ENCODE results near the gene ACER2.

Gene ACER2

DNA sequence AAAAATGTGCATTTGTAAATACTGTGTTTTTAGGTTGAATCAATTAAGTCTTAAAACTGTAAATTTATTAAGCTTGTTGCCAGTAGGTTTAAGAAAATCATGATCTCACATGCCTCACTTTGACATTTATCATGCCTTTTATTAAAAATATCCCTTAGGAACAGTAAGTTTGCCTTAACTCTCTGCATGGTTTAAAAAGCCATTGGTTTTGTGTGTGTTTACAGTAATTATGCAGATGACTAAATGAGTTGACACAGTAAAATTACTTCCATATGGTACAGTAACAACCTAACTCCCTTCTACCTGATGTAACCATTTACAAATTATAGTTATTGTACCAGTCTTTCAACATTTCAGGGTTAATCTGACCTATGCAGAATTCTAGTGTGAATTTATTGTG is 35.3 kb upstream of the ACER2 start:
- Histone ChIP-seq H2BK120ac (ENCODE audit: insufficient read depth, low read length, poor library complexity) (no peak overlapping the region), H3K79me2 (ENCODE audit: control insufficient read depth, insufficient read depth, low read length, poor library complexity) (no peaks in the 10 kb centered on the region)
- no peak for DNase-seq

DNA sequence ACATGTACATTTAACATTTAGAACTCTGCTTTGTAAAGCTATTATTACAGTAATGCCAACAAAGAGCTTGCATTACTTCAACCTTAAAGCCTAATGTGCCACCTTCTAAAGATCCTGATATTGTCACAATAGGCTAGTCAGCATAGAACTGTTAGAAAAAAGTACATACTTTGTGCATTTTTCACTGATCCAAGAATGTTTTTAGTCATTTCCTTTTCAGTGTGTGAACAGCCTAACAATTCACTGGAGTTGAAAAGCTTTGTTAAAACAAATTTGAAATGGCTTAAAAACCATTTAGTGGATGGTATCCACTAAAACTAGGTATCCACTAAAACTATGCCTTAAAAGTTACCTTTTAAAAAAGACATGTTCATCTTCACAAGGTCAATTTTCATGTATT is 33.3 kb upstream of the ACER2 start:
- peaks cover 7% of the 10 kb centered on the region for H3K79me1 ChIP-seq (ENCODE audit: low read length)
- H2BK120ac ChIP-seq (ENCODE audit: insufficient read depth, low read length, poor library complexity) = no peak overlapping the region
- no peaks in the 10 kb centered on the region for H3K9me3 ChIP-seq (ENCODE audit: insufficient read depth, low read depth, low read length)
- H3K4me2 ChIP-seq (ENCODE audit: low read length) = no peak overlapping the region
- no peak overlapping the region for H4K8ac ChIP-seq (ENCODE audit: low read depth, low read length)
- no peak overlapping the region for H2BK5ac ChIP-seq (ENCODE audit: low read depth, low read length, poor library complexity)
- H3K9ac ChIP-seq (ENCODE audit: low read length) = no peak overlapping the region
- H2AFZ ChIP-seq (ENCODE audit: insufficient read depth, low read length, poor library complexity) = no peak overlapping the region
- H3K4ac ChIP-seq (ENCODE audit: low read depth, low read length) = no peak overlapping the region
- no peak overlapping the region for H3K23ac ChIP-seq (ENCODE audit: low read length)
- no peak overlapping the region for H3K27ac ChIP-seq (ENCODE audit: low read depth, low read length)
- H3K36me3 ChIP-seq (ENCODE audit: control insufficient read depth in 1 of 2, insufficient read depth in 2 of 2, low read length in 2 of 2) = peaks cover 17 to 29% of the 10 kb centered on the region in 2 experiments
- H3K79me2 ChIP-seq (ENCODE audit: control insufficient read depth, insufficient read depth, low read length, poor library complexity) = peaks cover 9% of the 10 kb centered on the region
- no peak overlapping the region for H3K18ac ChIP-seq (ENCODE audit: low read length)
- peaks cover 0 to 2% of the 10 kb centered on the region in 2 experiments for H3K4me1 ChIP-seq (ENCODE audit: control insufficient read depth in 1 of 2, insufficient read depth in 2 of 2, low read length in 2 of 2)
- H3K4me3 ChIP-seq (ENCODE audit: low read depth, low read length) = no peak overlapping the region
- no peak overlapping the region for H4K91ac ChIP-seq (ENCODE audit: low read depth, low read length)
- DNase-seq = peak in 1 of 2 donors; percentile 46
- H3K14ac ChIP-seq (ENCODE audit: low read length) = no peak overlapping the region
- no peak overlapping the region for H4K12ac ChIP-seq (ENCODE audit: low read depth, low read length)
- H3K27me3 ChIP-seq (ENCODE audit: insufficient read depth, low read length) = no peaks in the 10 kb centered on the region
- no peak overlapping the region for H2BK12ac ChIP-seq (ENCODE audit: low read length)
- no peak overlapping the region for H2AK5ac ChIP-seq (ENCODE audit: low read length)

More for the DNA sequence above, 35.3 kb upstream of the ACER2 start:
- Histone ChIP-seq H3K4me1 (ENCODE audit: control insufficient read depth in 1 of 2, insufficient read depth in 2 of 2, low read length in 2 of 2) (peaks cover 0 to under 1% of the 10 kb centered on the region in 2 experiments), H3K23ac (ENCODE audit: low read length) (no peak overlapping the region), H4K91ac (ENCODE audit: low read depth, low read length) (no peak overlapping the region), H3K79me1 (ENCODE audit: low read length) (no peaks in the 10 kb centered on the region), H2AK5ac (ENCODE audit: low read length) (no peak overlapping the region), H3K27ac (ENCODE audit: low read depth, low read length) (no peak overlapping the region), H3K4ac (ENCODE audit: low read depth, low read length) (no peak overlapping the region), H4K12ac (ENCODE audit: low read depth, low read length) (no peak overlapping the region), H2BK12ac (ENCODE audit: low read length) (no peak overlapping the region), H3K9me3 (ENCODE audit: insufficient read depth, low read depth, low read length) (no peaks in the 10 kb centered on the region), H4K8ac (ENCODE audit: low read depth, low read length) (no peak overlapping the region), H3K18ac (ENCODE audit: low read length) (no peak overlapping the region), H3K9ac (ENCODE audit: low read length) (no peak overlapping the region), H2AFZ (ENCODE audit: insufficient read depth, low read length, poor library complexity) (no peak overlapping the region), H3K14ac (ENCODE audit: low read length) (no peak overlapping the region), H3K36me3 (ENCODE audit: control insufficient read depth in 1 of 2, insufficient read depth in 2 of 2, low read length in 2 of 2) (peaks cover 18 to 28% of the 10 kb centered on the region in 2 experiments), H2BK5ac (ENCODE audit: low read depth, low read length, poor library complexity) (no peak overlapping the region), H3K4me2 (ENCODE audit: low read length) (no peak overlapping the region), H3K27me3 (ENCODE audit: insufficient read depth, low read length) (no peaks in the 10 kb centered on the region), H3K4me3 (ENCODE audit: low read depth, low read length) (no peak overlapping the region)

DNA sequence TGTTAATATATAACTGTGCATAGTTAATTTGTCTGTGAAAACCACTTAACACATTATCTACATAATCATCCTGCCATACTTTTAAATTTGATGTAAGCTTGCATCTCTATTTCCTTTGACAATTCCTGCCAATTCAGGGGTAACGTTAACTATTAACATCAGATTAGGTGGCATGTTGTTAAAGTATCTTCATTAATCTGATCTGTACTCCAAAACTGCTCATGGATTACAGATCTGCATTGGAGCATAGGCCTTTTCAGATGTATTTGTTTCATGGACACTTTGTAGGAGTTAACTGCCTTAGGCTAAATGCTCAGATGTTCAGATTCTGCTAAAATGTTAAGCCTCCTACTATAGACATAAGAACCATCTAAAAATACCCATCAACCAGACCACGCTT is 31.9 kb upstream of the ACER2 start:
- H3K27me3 ChIP-seq (ENCODE audit: insufficient read depth, low read length) = no peaks in the 10 kb centered on the region
- no peak overlapping the region for H2BK120ac ChIP-seq (ENCODE audit: insufficient read depth, low read length, poor library complexity)
- H4K8ac ChIP-seq (ENCODE audit: low read depth, low read length) = no peak overlapping the region
- no peaks in the 10 kb centered on the region for H3K9me3 ChIP-seq (ENCODE audit: insufficient read depth, low read depth, low read length)
- no peak overlapping the region for H4K91ac ChIP-seq (ENCODE audit: low read depth, low read length)
- H3K4me3 ChIP-seq (ENCODE audit: low read depth, low read length) = no peak overlapping the region
- no peak overlapping the region for H3K14ac ChIP-seq (ENCODE audit: low read length)
- H3K79me1 ChIP-seq (ENCODE audit: low read length) = peaks cover 9% of the 10 kb centered on the region
- peaks cover 9% of the 10 kb centered on the region for H3K79me2 ChIP-seq (ENCODE audit: control insufficient read depth, insufficient read depth, low read length, poor library complexity)
- H3K36me3 ChIP-seq (ENCODE audit: control insufficient read depth in 1 of 2, insufficient read depth in 2 of 2, low read length in 2 of 2) = peaks cover 17 to 29% of the 10 kb centered on the region in 2 experiments
- WGBS (ENCODE audit: extremely low coverage, insufficient coverage, insufficient read length) = no CpG with 5 or more reads among the region's 2 CpGs
- no peak overlapping the region for H2AK5ac ChIP-seq (ENCODE audit: low read length)
- no peak overlapping the region for H3K18ac ChIP-seq (ENCODE audit: low read length)
- H3K27ac ChIP-seq (ENCODE audit: low read depth, low read length) = no peak overlapping the region
- peaks cover 0 to 2% of the 10 kb centered on the region in 2 experiments for H3K4me1 ChIP-seq (ENCODE audit: control insufficient read depth in 1 of 2, insufficient read depth in 2 of 2, low read length in 2 of 2)
- no peak for DNase-seq
- peak overlapping the region; percentile 32 for H3K4me2 ChIP-seq (ENCODE audit: low read length)
- no peak overlapping the region for H3K23ac ChIP-seq (ENCODE audit: low read length)
- no peak overlapping the region for H2BK12ac ChIP-seq (ENCODE audit: low read length)
- H2BK5ac ChIP-seq (ENCODE audit: low read depth, low read length, poor library complexity) = no peak overlapping the region
- H4K12ac ChIP-seq (ENCODE audit: low read depth, low read length) = no peak overlapping the region
- H3K4ac ChIP-seq (ENCODE audit: low read depth, low read length) = no peak overlapping the region
- no peak overlapping the region for H3K9ac ChIP-seq (ENCODE audit: low read length)
- H2AFZ ChIP-seq (ENCODE audit: insufficient read depth, low read length, poor library complexity) = no peak overlapping the region

DNA sequence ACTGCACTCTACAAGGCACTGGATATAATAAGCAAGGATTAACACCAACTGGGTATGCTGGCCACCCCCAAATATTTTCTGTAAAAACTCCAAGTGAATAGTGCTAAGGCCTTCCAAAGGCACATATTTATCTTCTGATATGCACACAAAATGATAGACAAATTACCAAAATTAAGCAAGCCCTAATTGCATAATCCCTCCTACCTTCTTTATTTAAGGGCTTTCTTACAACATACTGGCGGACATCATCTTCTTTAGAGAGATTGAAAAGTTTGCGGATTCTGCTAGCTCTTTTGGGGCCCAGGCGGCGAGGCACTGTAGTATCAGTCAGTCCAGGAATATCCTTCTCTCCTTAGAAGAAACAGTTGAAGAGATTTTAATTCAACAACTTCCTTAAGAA is 30.6 kb upstream of the ACER2 start:
- no peak overlapping the region for H3K14ac ChIP-seq (ENCODE audit: low read length)
- H2BK120ac ChIP-seq (ENCODE audit: insufficient read depth, low read length, poor library complexity) = no peak overlapping the region
- H2AK5ac ChIP-seq (ENCODE audit: low read length) = no peak overlapping the region
- no peak overlapping the region for H3K18ac ChIP-seq (ENCODE audit: low read length)
- H3K27me3 ChIP-seq (ENCODE audit: insufficient read depth, low read length) = no peaks in the 10 kb centered on the region
- no peak overlapping the region for H4K91ac ChIP-seq (ENCODE audit: low read depth, low read length)
- peak overlapping the region; percentile 31 for H3K4me2 ChIP-seq (ENCODE audit: low read length)
- no peak overlapping the region for H2BK12ac ChIP-seq (ENCODE audit: low read length)
- no peak overlapping the region for H3K4ac ChIP-seq (ENCODE audit: low read depth, low read length)
- no peak overlapping the region for H2AFZ ChIP-seq (ENCODE audit: insufficient read depth, low read length, poor library complexity)
- H3K79me1 ChIP-seq (ENCODE audit: low read length) = peaks cover 9% of the 10 kb centered on the region
- DNase-seq = peak in 1 of 2 donors; percentile 46
- H3K9me3 ChIP-seq (ENCODE audit: insufficient read depth, low read depth, low read length) = no peaks in the 10 kb centered on the region
- H3K27ac ChIP-seq (ENCODE audit: low read depth, low read length) = no peak overlapping the region
- no peak overlapping the region for H3K23ac ChIP-seq (ENCODE audit: low read length)
- H3K9ac ChIP-seq (ENCODE audit: low read length) = no peak overlapping the region
- no peak overlapping the region for H3K4me3 ChIP-seq (ENCODE audit: low read depth, low read length)
- peaks cover 0 to 2% of the 10 kb centered on the region in 2 experiments for H3K4me1 ChIP-seq (ENCODE audit: control insufficient read depth in 1 of 2, insufficient read depth in 2 of 2, low read length in 2 of 2)
- H3K36me3 ChIP-seq (ENCODE audit: control insufficient read depth in 1 of 2, insufficient read depth in 2 of 2, low read length in 2 of 2) = peaks cover 14 to 29% of the 10 kb centered on the region in 2 experiments
- H3K79me2 ChIP-seq (ENCODE audit: control insufficient read depth, insufficient read depth, low read length, poor library complexity) = peaks cover 9% of the 10 kb centered on the region
- no peak overlapping the region for H2BK5ac ChIP-seq (ENCODE audit: low read depth, low read length, poor library complexity)
- no CpG with 5 or more reads among the region's 4 CpGs for WGBS (ENCODE audit: extremely low coverage, insufficient coverage, insufficient read length)
- no peak overlapping the region for H4K12ac ChIP-seq (ENCODE audit: low read depth, low read length)
- no peak overlapping the region for H4K8ac ChIP-seq (ENCODE audit: low read depth, low read length)
